Parathyroid adenoma (tissue), 2 donors: ENCODE measurements around the gene IL17REL.
"Not testable (repeated sequence)": the region's sequence is repeated elsewhere in the genome, so short reads cannot be mapped to it uniquely, and the experiment has no call there.

ENCODE experiments used
- H2AFZ ChIP-seq: fragments of 300-600 bp; sonication (generic); one replicate; pipeline ENCODE4 v1.7.0; 2017; ENCODE audit warnings: antibody characterized with exemption, mild to moderate bottlenecking
- H3K27ac ChIP-seq: fragments of 300-600 bp; sonication (generic); one replicate; pipeline ENCODE4 v1.7.0; 2017
- H3K27me3 ChIP-seq: fragments of 300-600 bp; sonication (generic); one replicate; pipeline ENCODE4 v1.7.0; 2017; ENCODE audit warnings: low read length; ENCODE audit not compliant: control insufficient read depth, insufficient read depth
- H3K36me3 ChIP-seq: fragments of 300-600 bp; sonication (generic); one replicate; pipeline ENCODE4 v1.7.0; 2017; ENCODE audit warnings: low read length; ENCODE audit not compliant: control insufficient read depth, insufficient read depth
- H3K4me1 ChIP-seq: fragments of 300-600 bp; sonication (generic); one replicate; pipeline ENCODE4 v1.7.0; 2017; ENCODE audit warnings: control low read depth
- H3K4me2 ChIP-seq: fragments of 300-600 bp; sonication (generic); one replicate; pipeline ENCODE4 v1.7.0; 2017; ENCODE audit warnings: low read length
- H3K4me3 ChIP-seq: fragments of 300-600 bp; sonication (generic); one replicate; pipeline ENCODE4 v1.7.0; 2017; ENCODE audit warnings: low read depth, low read length
- H3K79me2 ChIP-seq: fragments of 300-600 bp; sonication (generic); one replicate; pipeline ENCODE4 v1.7.0; 2017; ENCODE audit warnings: control low read depth
- H3K9ac ChIP-seq: fragments of 300-600 bp; sonication (generic); one replicate; pipeline ENCODE4 v1.7.0; 2017; ENCODE audit warnings: mild to moderate bottlenecking
- H3K9me3 ChIP-seq: fragments of 300-600 bp; sonication (generic); one replicate; pipeline ENCODE4 v1.7.0; 2017; ENCODE audit warnings: low read length; ENCODE audit not compliant: control insufficient read depth
- CTCF ChIP-seq: fragments of 300-600 bp; sonication (generic); IDR thresholded peaks from one replicate; pipeline ENCODE4 v1.7.0; 2017; ENCODE audit warnings: antibody characterized with exemption, mild to moderate bottlenecking
- donor health status: primary hyperparathyroidism.

Gene IL17REL

GRCh38 chr22:49986325-49986724, 26.2 kb downstream of the IL17REL start:
- Histone ChIP-seq H3K27me3 (no peaks in the 10 kb centered on the region), H3K9me3 (no peaks in the 10 kb centered on the region), H3K79me2 (no peaks in the 10 kb centered on the region), H3K9ac (no peak overlapping the region), H3K4me2 (no peak overlapping the region), H3K36me3 (no peaks in the 10 kb centered on the region), H2AFZ (no peak overlapping the region), H3K27ac (no peak overlapping the region), H3K4me3 (no peak overlapping the region), H3K4me1 (no peaks in the 10 kb centered on the region)
- TF ChIP-seq CTCF, result no peak

GRCh38 chr22:49983148-49984042, 29.2 kb downstream of the IL17REL start:
- TF ChIP-seq CTCF, result no peak
- Histone ChIP-seq H3K36me3 (no peaks in the 10 kb centered on the region), H3K4me1 (no peaks in the 10 kb centered on the region), H3K27me3 (no peaks in the 10 kb centered on the region), H2AFZ (no peak overlapping the region), H3K79me2 (no peaks in the 10 kb centered on the region), H3K4me3 (no peak overlapping the region), H3K9me3 (no peaks in the 10 kb centered on the region), H3K4me2 (no peak overlapping the region), H3K9ac (no peak overlapping the region), H3K27ac (no peak overlapping the region)

DNA sequence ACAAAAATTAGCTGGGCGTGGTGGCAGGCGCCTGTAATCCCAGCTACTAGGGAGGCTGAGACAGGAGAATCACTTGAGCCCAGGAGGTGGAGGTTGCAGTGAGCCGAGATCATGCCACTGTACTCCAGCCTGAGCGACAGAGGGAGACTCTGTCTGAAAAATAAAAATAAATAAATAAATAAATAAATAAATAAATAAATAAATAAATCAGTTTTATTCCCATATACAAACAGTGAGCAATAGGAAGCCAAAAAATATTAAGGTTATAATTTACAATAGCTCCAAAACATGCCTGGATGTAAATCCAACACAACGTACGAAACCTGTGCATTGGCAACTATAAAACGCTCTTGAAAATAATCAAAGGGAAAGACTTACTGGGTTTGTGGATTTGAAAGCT, 30.8 kb downstream of the IL17REL start:
- H3K27me3 ChIP-seq, result not testable (repeated sequence)

GRCh38 chr22:49979587-49980264, 32.8 kb downstream of the IL17REL start:
- no peaks in the 10 kb centered on the region for H3K36me3 ChIP-seq
- H2AFZ ChIP-seq, result no peak overlapping the region
- H3K4me1 ChIP-seq, result no peaks in the 10 kb centered on the region
- TF ChIP-seq CTCF, result peak; percentile 17
- no peak overlapping the region for H3K4me2 ChIP-seq
- no peak overlapping the region for H3K4me3 ChIP-seq
- no peak overlapping the region for H3K9ac ChIP-seq
- no peak overlapping the region for H3K27ac ChIP-seq
- no peaks in the 10 kb centered on the region for H3K9me3 ChIP-seq
- no peaks in the 10 kb centered on the region for H3K79me2 ChIP-seq
- H3K27me3 ChIP-seq, result no peaks in the 10 kb centered on the region

More for the DNA sequence above, 30.8 kb downstream of the IL17REL start:
- not testable (repeated sequence) for H3K79me2 ChIP-seq, H2AFZ ChIP-seq, H3K36me3 ChIP-seq, H3K4me1 ChIP-seq, H3K4me3 ChIP-seq, H3K4me2 ChIP-seq, H3K27ac ChIP-seq, H3K9me3 ChIP-seq, H3K9ac ChIP-seq

GRCh38 chr22:49977578-49977977, 35.0 kb downstream of the IL17REL start:
- no peak overlapping the region for H3K27ac ChIP-seq
- no peaks in the 10 kb centered on the region for H3K27me3 ChIP-seq
- no peak overlapping the region for H3K4me3 ChIP-seq
- no peak overlapping the region for H2AFZ ChIP-seq
- no peaks in the 10 kb centered on the region for H3K36me3 ChIP-seq
- H3K4me2 ChIP-seq, result no peak overlapping the region
- H3K79me2 ChIP-seq, result no peaks in the 10 kb centered on the region
- TF ChIP-seq CTCF, result no peak
- no peaks in the 10 kb centered on the region for H3K9me3 ChIP-seq
- H3K4me1 ChIP-seq, result no peaks in the 10 kb centered on the region
- no peak overlapping the region for H3K9ac ChIP-seq
